GM21723 (cell line): ENCODE data around the gene HRCT1.
"Not testable (repeated sequence)": the region's sequence is repeated elsewhere in the genome, so short reads cannot be mapped to it uniquely, and the experiment has no call there.

ENCODE experiments used
- ATAC-seq: cut with Tn5 transposase; IDR thresholded peaks from one replicate; pipeline ENCODE4 v1.9.1; 2021; ENCODE audit warnings: mild to moderate bottlenecking, moderate library complexity; ENCODE audit not compliant: unreplicated experiment

HRCT1 gene

DNA sequence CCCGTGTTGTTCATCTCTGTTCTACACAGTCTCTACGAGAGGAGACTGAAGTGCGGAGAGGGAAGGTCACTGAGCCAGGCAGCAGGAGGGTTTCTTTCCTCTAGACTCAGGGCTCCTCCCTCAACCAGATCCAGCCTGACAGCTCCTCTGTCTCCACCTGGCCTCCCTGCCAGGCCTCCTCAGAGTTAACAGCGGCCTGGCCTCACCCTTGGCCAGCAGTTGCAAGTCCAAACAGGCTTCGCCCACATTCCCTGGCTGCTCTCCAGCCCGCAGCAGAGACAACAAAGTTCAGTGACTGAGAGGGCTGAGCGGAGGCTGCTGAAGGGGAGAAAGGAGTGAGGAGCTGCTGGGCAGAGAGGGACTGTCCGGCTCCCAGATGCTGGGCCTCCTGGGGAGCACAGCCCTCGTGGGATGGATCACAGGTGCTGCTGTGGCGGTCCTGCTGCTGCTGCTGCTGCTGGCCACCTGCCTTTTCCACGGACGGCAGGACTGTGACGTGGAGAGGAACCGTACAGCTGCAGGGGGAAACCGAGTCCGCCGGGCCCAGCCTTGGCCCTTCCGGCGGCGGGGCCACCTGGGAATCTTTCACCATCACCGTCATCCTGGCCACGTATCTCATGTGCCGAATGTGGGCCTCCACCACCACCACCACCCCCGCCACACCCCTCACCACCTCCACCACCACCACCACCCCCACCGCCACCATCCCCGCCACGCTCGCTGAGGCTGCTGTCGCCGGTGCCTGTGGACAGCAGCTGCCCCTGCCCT lies at the start of gene HRCT1:
Gene HRCT1 (plus strand): TSS at position 291 of the 768 bp plus-strand sequence. CDS start 86 bp downstream, at position 377.
- ATAC-seq = no peak

DNA sequence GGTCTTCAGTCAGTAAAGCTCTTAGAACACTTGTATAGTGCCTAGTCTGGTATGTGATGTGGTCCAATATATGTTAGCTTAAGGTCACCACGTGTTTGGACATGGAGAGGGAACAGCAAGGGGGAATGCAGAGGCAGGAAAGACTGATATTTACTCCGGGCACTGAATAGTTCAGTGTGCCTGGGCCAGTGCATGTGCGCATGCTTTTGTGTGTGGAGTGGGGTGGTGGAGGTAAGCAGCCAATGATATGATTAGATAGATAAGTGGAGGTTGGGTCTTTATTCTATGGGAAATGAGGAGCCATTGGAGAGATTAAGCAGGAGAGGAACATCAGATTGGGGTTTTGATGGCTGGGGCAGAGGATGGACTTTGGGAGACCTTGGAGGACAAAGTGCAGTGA lies 49.8 kb upstream of the HRCT1 start:
- ATAC-seq = no peak

DNA sequence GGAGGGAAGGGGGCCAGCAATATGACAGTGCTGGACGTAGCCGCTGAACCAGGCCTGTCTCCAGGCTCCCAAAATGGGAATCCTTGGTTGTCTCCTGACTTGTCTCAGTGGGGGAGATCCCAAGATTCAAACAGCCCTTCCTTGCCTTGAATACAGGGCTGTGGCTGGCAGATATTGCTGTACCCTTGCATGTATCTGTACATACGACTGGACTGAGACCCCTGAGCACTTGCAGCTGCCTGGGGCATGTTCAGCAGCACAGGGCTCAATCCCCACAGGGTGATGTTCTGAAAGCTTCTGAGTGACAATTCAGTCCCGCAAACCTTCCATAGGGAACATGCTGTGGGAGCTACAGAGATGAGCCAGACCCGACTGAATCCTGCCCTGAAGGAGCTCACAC lies 49.1 kb upstream of the HRCT1 start:
- no peak for ATAC-seq

DNA sequence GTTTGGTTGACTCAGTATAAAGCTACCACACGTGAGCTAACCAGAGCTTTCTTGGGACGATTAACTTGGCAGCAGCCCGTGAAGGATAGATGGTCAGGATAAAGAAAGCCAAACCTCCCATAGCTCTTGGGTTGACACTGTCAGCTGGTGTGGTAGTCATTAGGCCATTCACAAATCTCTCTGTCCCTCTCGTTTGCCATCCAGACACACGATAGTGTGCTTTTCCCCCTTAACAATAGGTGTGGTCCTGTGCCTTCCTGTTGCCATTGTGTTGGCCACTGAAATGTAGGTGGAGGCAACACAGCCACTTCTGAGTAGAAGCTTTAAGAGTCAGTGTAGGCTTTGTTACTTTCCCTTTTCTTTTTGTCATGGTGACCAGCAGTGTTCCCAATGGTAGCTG lies 47.5 kb upstream of the HRCT1 start:
- ATAC-seq = no peak

DNA sequence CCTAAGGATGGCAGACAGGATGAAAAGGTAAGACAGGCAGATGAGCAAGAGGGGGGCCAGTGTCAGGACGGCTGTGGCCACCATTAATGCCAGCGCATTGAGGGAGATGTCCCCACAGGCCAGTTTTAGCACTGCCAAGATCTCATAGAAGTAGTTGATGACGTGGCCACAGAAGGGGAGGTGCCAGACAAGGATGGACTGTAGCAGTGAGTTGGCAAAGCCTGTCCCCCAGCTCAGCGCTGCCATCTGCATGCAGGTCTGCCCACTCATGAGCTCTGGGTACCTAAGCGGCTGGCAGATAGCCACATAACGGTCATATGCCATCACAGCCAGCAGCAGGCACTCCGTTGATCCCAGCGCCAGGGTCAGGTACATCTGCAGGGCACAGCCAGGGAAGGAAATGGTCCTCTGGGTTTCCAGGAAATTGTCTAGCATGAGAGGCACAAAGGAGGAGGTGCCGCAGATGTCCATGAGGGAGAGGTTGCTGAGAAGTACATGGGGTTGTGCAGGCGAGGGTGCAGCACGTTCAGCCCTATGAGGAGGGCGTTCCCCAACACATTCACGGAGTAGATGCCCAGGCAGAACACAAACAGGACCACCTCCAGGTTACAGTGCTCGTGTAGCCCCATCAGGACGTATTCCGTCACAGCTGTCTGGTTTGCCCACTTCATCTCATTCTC lies 46.6 kb upstream of the HRCT1 start:
- ATAC-seq = no peak

DNA sequence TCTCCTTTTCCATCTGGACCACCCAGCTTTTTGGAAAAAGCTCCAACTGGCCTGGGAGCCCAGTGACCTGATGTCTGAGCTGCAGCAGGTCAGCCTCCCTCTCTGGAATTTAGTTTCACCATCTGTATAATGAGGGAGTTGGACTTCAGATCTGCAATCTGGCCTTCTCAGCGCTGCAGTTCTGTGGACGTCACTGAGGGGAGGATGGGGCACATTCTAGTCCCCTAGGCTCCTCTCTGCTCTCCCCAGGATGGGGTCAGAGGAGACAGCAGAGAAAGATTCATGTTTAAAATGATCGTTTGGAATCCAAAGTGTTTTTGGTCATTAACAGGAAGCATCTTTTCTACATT lies 46.0 kb upstream of the HRCT1 start:
- ATAC-seq = no peak

DNA sequence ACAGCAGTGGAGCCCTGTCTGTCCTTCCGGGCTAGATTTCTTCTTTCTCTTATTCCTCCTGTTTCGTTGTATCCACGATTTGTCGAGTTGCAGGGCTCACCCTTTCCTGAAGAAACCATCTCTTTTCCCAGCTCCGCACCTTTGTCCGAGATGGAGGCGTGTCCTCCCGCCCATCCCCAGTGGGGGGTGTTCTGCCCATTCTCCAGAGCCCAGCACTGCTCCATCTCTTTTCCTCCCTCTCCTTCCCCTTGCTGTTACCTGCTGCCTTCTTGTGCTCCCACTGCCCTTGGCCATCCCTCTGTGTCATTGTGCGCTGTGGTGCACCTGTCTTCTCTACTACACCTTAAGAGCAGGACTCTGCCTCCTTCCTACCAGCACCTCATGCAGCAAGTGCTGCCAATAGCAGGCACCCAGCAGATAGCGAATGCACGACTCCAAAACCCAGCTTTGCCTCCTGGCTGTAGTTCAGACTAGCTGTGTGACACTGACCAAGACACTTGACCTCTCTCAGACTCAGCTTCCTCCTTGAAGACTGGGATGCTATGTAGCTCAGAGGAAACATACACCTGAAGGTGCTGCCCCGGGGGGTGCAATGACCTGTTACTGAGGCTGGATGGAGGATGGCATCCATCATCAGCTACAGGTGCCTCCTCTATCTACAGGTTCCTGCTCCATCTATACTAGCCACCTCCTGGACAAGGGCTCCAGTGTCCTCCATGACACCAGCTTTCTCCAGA lies 44.7 kb upstream of the HRCT1 start:
- ATAC-seq = no peak

DNA sequence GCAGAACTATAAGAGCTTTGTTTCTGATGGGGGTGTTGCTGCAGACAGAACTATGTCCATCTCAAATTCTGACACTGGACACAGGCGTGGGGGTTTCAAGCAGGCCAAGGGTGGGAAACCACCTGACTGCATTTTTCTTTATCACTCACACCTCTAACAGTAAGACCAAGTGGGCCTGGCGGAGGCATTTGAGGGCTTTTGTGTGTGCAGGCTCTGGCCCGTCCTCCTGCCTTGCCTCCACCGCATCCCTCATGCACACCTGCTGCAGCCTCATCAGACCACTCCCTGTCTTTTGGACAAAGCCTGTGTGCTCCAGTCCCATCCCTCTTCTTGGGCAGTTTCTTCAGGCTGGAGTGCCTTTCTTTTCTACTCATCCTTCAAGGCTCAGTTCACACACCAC lies 43.7 kb upstream of the HRCT1 start:
- ATAC-seq = no peak

DNA sequence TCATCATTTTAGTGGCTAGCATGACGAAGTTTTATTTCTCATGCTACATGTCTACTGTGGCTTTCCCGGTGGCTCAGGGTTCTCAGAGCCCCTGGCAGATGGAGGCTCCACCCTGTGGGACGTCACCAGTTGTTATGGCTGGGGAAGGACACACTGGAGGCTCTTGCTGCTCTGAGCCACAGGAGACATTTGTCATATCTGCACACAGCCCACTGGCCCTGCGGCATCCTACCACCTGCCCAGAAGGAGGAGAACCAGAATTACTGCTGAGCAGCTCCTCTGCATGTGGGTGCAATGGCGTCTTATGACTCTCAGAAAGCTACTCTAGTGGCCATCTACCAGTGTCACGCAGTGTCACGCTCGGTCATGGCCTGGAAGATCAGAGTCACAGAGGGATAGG lies 42.4 kb upstream of the HRCT1 start:
- ATAC-seq = no peak

DNA sequence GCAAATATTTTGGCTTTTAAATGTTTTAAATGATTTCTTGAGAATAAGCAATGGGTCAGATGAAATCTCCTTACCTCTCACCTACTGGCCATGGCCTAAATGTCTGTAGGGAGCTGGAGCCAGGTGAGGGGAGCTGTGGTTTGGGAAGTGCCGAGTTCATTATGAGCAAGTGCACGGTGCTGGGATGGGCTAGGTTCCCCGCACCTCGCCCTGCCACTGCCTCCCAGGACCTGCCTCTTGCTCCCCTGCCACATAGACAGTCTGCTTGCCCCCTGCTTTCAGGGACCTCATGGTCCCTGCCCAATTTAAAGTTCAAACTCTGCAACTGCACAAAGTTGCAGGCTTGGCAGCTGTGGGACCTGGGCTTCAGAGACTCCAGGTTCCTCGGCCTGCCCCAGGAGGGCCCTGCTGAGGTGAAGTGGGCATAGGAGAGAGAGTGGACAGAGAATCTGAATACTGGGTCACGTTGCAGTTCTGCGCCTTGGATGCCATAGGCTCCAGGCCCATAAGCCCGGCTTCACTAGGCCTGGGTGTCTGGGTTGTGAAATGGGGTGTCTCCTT lies 41.2 kb upstream of the HRCT1 start:
- ATAC-seq = no peak

DNA sequence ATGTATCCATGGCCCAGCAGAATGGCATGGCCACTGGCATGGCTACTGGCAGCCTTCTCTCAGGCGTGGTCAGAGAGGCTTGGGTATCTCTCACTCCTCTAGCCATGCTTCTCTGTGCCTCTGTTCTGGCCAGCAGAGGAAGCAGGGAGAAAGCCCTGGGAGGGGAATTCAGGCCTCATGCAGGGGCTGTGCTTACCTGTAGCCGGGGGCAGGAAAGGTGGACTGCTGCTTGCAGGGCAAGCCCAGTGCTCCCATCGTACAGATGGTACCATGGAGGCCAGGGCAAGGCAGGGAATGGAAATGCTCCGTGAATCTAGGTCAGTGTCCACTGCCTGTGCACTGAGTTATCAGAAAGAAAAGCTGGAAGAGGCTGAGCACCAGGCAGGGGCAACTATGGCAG lies 38.5 kb upstream of the HRCT1 start:
- no peak for ATAC-seq

DNA sequence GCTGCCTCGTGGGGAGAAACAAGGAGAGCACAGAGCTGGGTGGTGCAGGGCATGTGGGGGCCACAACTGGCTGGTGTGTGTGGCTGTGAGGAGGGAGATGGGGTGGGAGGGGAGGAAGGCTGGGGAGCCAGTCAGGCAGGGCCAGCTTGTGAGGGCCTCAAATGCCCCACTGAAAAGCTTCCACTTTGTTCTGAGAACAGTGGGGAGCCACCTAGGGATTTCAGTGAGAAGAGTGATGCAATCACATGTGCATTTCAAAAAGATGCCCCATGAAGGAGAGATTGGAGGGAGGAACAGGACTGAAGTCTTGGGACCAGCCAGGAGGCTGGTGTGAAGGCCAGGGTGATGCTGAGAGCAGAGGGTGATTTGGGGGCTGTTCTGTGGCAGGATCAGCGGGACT lies 37.1 kb upstream of the HRCT1 start:
- no peak for ATAC-seq

DNA sequence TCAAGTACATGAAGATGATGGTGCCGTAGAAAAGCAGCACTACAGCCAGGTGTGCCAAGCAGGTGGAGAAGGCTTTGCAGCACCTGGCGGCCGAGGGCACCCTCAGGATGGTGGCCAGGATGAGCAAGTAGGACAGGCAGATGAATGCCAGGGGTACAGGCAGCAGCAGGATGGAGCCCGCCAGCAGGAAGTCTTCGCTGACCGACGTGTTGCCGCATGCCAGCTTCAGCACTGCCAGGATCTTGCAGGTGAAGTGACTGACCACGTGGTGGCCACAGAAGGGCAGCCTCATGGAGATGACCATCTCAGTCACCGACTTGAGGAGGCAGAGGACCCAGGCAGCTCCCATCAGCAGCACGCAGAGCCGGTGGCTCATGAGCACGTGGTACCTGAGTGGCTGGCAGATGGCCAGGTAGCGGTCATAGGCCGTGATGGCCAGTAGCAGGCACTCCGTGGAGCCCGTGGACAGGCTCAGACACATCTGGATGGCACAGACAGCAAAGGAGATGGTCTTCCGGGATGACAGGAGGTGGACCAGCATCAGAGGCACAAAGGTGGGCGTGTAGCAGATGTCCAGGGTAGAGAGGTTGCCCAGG lies 36.3 kb upstream of the HRCT1 start:
- no peak for ATAC-seq

DNA sequence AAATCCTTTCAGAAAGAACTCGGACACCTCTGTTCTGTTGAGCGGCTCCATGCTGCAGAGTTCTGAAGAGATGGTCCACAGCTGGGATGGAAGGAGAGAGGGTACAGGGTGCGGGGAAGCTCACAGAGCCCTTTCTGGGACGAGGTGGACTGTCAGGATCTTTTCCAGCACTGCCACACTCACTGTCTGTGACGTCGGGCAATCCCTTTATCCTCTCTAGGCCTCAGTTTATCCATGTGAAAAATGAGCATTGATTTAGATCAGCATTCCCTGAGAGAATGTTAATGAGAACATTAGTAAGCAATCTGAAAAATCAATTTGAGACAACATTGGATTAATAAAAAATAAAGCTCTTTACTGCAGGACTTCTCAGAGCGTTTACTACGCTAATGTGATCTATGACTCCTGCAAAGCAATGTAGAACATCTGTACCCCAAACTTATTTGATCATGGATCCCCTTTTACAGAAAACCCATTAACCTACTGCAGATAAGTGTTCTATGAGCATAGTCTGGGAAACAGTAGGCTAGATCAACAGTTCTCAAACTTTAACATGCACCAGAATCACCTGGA lies 35.6 kb upstream of the HRCT1 start, which contains the start of gene OR13J1:
Gene OR13J1 (minus strand): TSS at position 51 of the 573 bp plus-strand sequence. CDS start 0 bp downstream, at position 51.
- no peak for ATAC-seq

DNA sequence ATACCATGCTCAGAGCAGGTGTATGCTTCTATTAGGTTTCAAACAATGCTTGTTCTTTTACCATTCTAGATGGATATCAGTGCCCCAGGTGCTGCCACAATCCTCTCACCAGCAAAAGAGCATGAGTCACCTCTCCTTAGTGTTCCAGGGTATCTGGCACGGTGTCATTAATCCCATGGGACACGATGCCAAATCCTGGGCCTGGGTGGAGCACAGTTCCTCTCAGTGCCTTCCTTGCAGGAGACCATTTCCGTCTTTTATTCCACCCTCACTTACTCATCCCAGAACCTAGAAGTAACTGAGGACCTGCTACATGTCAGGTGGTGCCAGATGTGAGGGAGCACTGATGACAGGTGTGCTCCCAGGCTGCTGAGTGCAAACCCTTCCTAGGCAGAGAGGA lies 34.5 kb upstream of the HRCT1 start:
- ATAC-seq = no peak

DNA sequence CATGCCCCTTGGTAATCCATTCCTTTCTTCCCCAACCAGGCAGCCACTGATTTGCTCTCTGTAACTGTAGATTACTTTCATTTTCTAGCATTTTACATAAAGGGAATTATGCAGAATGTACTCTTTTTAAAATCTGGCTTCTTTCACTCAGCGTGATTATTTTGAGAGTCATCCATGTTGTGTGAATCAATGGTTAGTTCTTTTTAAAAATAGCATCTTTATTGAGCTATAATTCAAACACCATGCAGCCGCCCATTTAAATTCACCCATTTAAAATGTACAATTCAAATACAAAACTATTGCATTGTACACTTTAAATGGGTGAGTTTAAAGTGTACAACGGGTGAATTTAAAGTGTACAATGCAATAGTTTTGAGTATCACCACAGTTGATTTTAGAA lies 33.5 kb upstream of the HRCT1 start:
- no peak for ATAC-seq

DNA sequence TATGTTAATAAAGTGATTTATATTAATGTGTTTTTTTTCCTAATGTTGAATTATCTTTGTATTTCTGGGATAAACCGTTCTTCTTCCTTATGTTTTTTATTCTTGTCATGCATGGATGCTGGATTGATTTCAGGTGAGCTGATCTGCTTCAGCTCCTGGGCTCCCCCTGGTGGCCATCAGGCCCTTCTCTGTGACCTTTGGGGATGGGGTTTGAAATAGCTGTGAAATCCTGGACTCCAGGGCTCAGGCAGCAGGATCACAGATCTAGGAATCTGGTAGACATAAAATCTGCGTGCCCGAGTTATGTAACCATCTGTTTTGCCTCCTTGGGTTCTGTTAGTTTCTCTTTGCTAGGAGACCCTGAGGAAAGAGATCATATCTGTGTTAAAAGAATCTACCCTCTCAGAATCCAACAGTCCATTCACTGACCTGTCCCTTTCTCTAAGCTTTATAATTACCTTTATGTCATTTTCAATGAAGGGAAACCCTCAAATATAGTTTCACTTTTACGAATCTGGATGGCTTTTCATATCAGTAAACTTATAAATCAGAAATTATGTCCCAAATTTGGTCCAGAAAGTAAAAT lies 23.6 kb upstream of the HRCT1 start:
- ATAC-seq = no peak

DNA sequence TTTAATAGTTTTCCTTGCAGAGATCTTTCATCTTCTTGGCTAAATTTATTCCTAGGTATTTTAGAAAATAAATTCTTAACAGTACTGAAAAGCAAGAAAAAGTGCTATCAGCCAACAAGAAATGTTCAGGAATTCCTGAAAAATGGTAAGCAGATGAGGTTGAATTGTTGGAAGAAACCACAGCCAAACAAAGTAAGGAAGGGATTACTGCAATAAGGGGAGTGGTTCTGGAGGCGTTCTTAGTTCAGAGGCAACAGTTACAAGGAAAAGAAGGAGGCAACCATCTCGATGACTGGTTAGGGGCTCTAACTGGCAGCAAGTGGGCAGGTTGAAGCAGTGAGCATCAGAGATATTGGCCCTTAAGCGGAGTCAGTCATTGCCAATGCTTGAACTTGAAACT lies 23.0 kb upstream of the HRCT1 start:
- no peak for ATAC-seq

DNA sequence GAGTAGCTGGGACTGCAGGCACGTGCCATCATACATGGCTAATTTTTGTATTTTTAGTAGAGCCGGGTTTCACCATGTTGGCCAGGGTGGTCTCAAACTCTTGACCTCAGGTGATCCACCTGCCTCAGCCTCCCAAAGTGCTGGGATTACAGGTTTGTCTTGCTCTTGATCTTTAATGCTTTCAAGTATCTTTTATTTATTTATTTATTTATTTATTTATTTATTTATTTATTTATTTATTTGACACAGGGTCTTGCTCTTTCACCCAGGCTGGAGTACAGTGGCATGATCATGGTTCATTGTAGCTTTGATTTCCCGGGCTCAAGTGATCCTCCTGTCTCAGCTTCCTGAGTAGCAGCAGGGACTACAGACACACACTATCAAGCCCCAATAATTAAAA lies 21.1 kb upstream of the HRCT1 start:
- ATAC-seq = not testable (repeated sequence)

DNA sequence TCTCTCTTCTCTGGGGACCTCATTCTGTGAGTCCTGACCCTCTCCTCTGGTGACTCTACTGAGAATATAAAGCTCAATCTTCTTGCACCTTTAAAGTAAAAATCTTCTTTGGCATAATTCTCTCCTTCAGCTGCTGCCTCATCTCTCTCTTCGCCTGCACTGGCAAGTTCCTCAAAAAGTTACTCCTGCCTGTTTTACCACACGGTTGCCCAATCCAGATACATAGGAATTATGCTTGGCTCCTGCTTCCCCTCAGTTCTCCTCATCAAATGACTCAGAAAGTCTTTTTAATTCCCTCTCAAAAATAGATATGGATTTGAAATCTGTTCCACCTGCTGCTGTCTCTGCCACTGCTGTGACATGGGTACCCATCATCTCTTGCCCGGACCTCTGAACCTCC lies 14.4 kb upstream of the HRCT1 start:
- no peak for ATAC-seq
